SK-N-MC (cell line): ENCODE measurements around the gene DPP8.
"Not testable (repeated sequence)": the region's sequence is repeated elsewhere in the genome, so short reads cannot be mapped to it uniquely, and the experiment has no call there.

ENCODE experiments used
- DNase-seq: peaks from one replicate; pipeline ENCODE4 v3.0.0-alpha.2; 2011; ENCODE audit warnings: low read depth, low spot score
- H3K27ac ChIP-seq: fragments of 200-600 bp; sonication (generic); 2 replicates; pipeline ENCODE4 v1.5.1; 2016; ENCODE audit warnings: mixed run types
- H3K36me3 ChIP-seq: fragments of 200-600 bp; sonication (generic); 2 replicates; pipeline ENCODE4 v1.6.1; 2017; ENCODE audit warnings: antibody characterized with exemption, low read length, mixed read lengths; ENCODE audit not compliant: insufficient read depth
- H3K4me3 ChIP-seq: fragments of 200-600 bp; sonication (generic); 2 replicates; pipeline ENCODE4 v1.5.1; 2016
- H3K9ac ChIP-seq: fragments of 200-600 bp; sonication (generic); 2 replicates; pipeline ENCODE4 v1.8.0; 2017; ENCODE audit warnings: mixed run types, mixed read lengths; ENCODE audit not compliant: insufficient read length
- H3K9me3 ChIP-seq: fragments of 200-600 bp; sonication (generic); 2 replicates; pipeline ENCODE4 v1.6.1; 2017; ENCODE audit warnings: low read depth, mild to moderate bottlenecking, antibody characterized with exemption, low read length, moderate library complexity, mixed read lengths
- EZH2 ChIP-seq: fragments of 200-600 bp; sonication (generic); IDR thresholded peaks from one replicate; pipeline ENCODE4 v1.6.1; 2017; ENCODE audit warnings: antibody characterized with exemption
- FOXP2 ChIP-seq: optimal IDR thresholded peaks from 2 replicates; pipeline ENCODE3; 2011; ENCODE audit warnings: mild to moderate bottlenecking, moderate library complexity; ENCODE audit not compliant: insufficient read depth; ENCODE audit errors: extremely low read length, control extremely low read depth
- POLR2AphosphoS5 ChIP-seq: IDR thresholded peaks from 2 replicates; pipeline ENCODE4 v1.6.1; 2012; ENCODE audit warnings: mild to moderate bottlenecking, low read depth, low read length, borderline replicate concordance

The DPP8 gene

GRCh38 chr15:65399001-65399706 lies 118.3 kb downstream of the DPP8 start:
- H3K27ac ChIP-seq: no peak overlapping the region
- H3K9me3 ChIP-seq: no peaks in the 10 kb centered on the region
- H3K36me3 ChIP-seq: no peaks in the 10 kb centered on the region
- no peak overlapping the region for H3K9ac ChIP-seq
- TF ChIP-seq FOXP2: no peak
- TF ChIP-seq EZH2: no peak
- no peak for TF ChIP-seq POLR2AphosphoS5
- DNase-seq: no peak
- no peak overlapping the region for H3K4me3 ChIP-seq

- H3K4me3 ChIP-seq, H3K9ac ChIP-seq, DNase-seq, H3K9me3 ChIP-seq, H3K36me3 ChIP-seq, H3K27ac ChIP-seq: not testable (repeated sequence)
These were observed 119.0 kb downstream of the DPP8 start for GRCh38 chr15:65398486-65398885.

GRCh38 chr15:65396965-65397317 lies 120.5 kb downstream of the DPP8 start:
- Histone ChIP-seq H3K9me3 (no peaks in the 10 kb centered on the region), H3K9ac (no peak overlapping the region), H3K27ac (no peak overlapping the region), H3K4me3 (no peak overlapping the region), H3K36me3 (no peaks in the 10 kb centered on the region)
- no peak for DNase-seq
- TF ChIP-seq POLR2AphosphoS5: no peak
- no peak for TF ChIP-seq EZH2
- no peak for TF ChIP-seq FOXP2

- H3K4me3 ChIP-seq: no peak overlapping the region
- H3K36me3 ChIP-seq: no peaks in the 10 kb centered on the region
- H3K27ac ChIP-seq: no peak overlapping the region
- TF ChIP-seq EZH2 (no peak), FOXP2 (no peak), POLR2AphosphoS5 (no peak)
- no peak for DNase-seq
- H3K9ac ChIP-seq: no peak overlapping the region
- no peaks in the 10 kb centered on the region for H3K9me3 ChIP-seq
These were observed 121.1 kb downstream of the DPP8 start for GRCh38 chr15:65396283-65396964.

GRCh38 chr15:65395567-65396202 lies 121.8 kb downstream of the DPP8 start:
- Histone ChIP-seq H3K9ac (no peak overlapping the region), H3K9me3 (no peaks in the 10 kb centered on the region), H3K27ac (no peak overlapping the region), H3K4me3 (no peak overlapping the region), H3K36me3 (no peaks in the 10 kb centered on the region)
- TF ChIP-seq POLR2AphosphoS5 (no peak), EZH2 (no peak), FOXP2 (no peak)
- DNase-seq: no peak

GRCh38 chr15:65394936-65395335 lies 122.6 kb downstream of the DPP8 start:
- Histone ChIP-seq H3K9me3 (no peaks in the 10 kb centered on the region), H3K9ac (no peak overlapping the region), H3K4me3 (no peak overlapping the region), H3K27ac (no peak overlapping the region), H3K36me3 (no peaks in the 10 kb centered on the region)
- no peak for TF ChIP-seq FOXP2
- DNase-seq: no peak

GRCh38 chr15:65394280-65394789 lies 123.2 kb downstream of the DPP8 start:
- no peak for DNase-seq
- Histone ChIP-seq H3K9me3 (no peaks in the 10 kb centered on the region), H3K36me3 (no peaks in the 10 kb centered on the region), H3K9ac (no peak overlapping the region), H3K27ac (no peak overlapping the region), H3K4me3 (no peak overlapping the region)
- TF ChIP-seq EZH2 (no peak), POLR2AphosphoS5 (no peak), FOXP2 (no peak)

GRCh38 chr15:65393557-65393956 lies 123.9 kb downstream of the DPP8 start:
- no peaks in the 10 kb centered on the region for H3K36me3 ChIP-seq
- no peak overlapping the region for H3K9ac ChIP-seq

GRCh38 chr15:65393091-65393490 lies 124.4 kb downstream of the DPP8 start:
- Histone ChIP-seq H3K9ac (no peak overlapping the region), H3K9me3 (no peaks in the 10 kb centered on the region), H3K4me3 (no peak overlapping the region), H3K36me3 (no peaks in the 10 kb centered on the region), H3K27ac (no peak overlapping the region)
- DNase-seq: no peak
- TF ChIP-seq FOXP2 (no peak), EZH2 (no peak), POLR2AphosphoS5 (no peak)

More at GRCh38 chr15:65393557-65393956, 123.9 kb downstream of the DPP8 start:
- Histone ChIP-seq H3K9me3 (no peaks in the 10 kb centered on the region), H3K27ac (no peak overlapping the region), H3K4me3 (no peak overlapping the region)
- DNase-seq: no peak
- TF ChIP-seq EZH2 (no peak), POLR2AphosphoS5 (no peak), FOXP2 (no peak)
